GM21825 (cell line): ENCODE measurements around the gene CHP2.

Experiments used
- ATAC-seq: cut with Tn5 transposase; IDR thresholded peaks from one replicate; pipeline ENCODE4 v1.9.1; 2021; ENCODE audit warnings: mild to moderate bottlenecking, moderate library complexity; ENCODE audit not compliant: unreplicated experiment

CHP2 gene

GRCh38 chr16:23803591-23804123 is 48.8 kb downstream of the CHP2 start:
- ATAC-seq: peak; percentile 67

- ATAC-seq: no peak
Observed at GRCh38 chr16:23807028-23807427, 52.2 kb downstream of the CHP2 start.
